IPS-20b (cell line): ENCODE results near the gene SEC14L3.

Experiments
- H3K27ac ChIP-seq: one replicate; pipeline ENCODE4 v1.5.1; 2013; ENCODE audit warnings: low read length
- H3K27me3 ChIP-seq: 2 replicates; pipeline ENCODE4 v1.6.1; 2013; ENCODE audit warnings: mild to moderate bottlenecking, low read length, inconsistent platforms; ENCODE audit not compliant: insufficient read depth
- H3K36me3 ChIP-seq: 2 replicates; pipeline ENCODE4 v1.6.1; 2013; ENCODE audit warnings: low read depth, mild to moderate bottlenecking, inconsistent platforms, low read length, moderate library complexity; ENCODE audit not compliant: insufficient read depth
- H3K4me1 ChIP-seq: 2 replicates; pipeline ENCODE4 v1.6.1; 2013; ENCODE audit warnings: mild to moderate bottlenecking, control low read depth, inconsistent platforms, low read length, moderate library complexity; ENCODE audit not compliant: insufficient read depth
- H3K4me3 ChIP-seq: 2 replicates; pipeline ENCODE4 v1.5.1; 2013; ENCODE audit warnings: mild to moderate bottlenecking, low read length, inconsistent platforms
- H3K9ac ChIP-seq: 2 replicates; pipeline ENCODE4 v1.6.1; 2013; ENCODE audit warnings: low read depth, mild to moderate bottlenecking, inconsistent platforms, low read length, moderate library complexity
- H3K9me3 ChIP-seq: 2 replicates; pipeline ENCODE4 v1.6.1; 2013; ENCODE audit warnings: mild to moderate bottlenecking, low read depth, low read length, inconsistent platforms; ENCODE audit not compliant: insufficient read depth

SEC14L3 gene

GRCh38 chr22:30502911-30503310 is 31.1 kb upstream of the SEC14L3 start:
- Histone ChIP-seq H3K9me3 (no peaks in the 10 kb centered on the region), H3K4me3 (no peak overlapping the region), H3K27me3 (no peaks in the 10 kb centered on the region), H3K4me1 (no peaks in the 10 kb centered on the region), H3K9ac (no peak overlapping the region), H3K27ac (no peak overlapping the region), H3K36me3 (no peaks in the 10 kb centered on the region)

DNA sequence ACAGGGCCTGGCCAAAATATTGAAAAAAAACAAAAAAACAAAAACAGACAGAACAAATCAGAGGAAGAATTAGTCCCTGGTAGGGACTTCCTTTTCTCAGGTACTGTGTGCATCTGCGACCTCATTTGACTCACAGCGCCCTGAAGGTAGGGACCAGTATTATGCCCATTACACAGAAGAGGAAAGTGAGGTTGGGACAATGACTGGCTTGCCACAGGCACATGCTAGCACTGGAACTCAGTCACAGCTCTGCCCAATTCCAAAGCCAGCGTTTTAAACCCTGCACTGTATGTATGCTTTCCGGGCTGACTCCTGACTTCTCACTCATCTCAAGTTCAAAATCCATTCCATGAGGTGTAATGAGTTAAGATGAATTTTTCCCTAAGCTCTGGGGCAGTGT is 30.3 kb upstream of the SEC14L3 start:
- no peaks in the 10 kb centered on the region for H3K27me3 ChIP-seq
- no peaks in the 10 kb centered on the region for H3K36me3 ChIP-seq
- H3K27ac ChIP-seq = no peak overlapping the region
- no peak overlapping the region for H3K4me3 ChIP-seq
- no peaks in the 10 kb centered on the region for H3K9me3 ChIP-seq
- no peaks in the 10 kb centered on the region for H3K4me1 ChIP-seq
- H3K9ac ChIP-seq = no peak overlapping the region

DNA sequence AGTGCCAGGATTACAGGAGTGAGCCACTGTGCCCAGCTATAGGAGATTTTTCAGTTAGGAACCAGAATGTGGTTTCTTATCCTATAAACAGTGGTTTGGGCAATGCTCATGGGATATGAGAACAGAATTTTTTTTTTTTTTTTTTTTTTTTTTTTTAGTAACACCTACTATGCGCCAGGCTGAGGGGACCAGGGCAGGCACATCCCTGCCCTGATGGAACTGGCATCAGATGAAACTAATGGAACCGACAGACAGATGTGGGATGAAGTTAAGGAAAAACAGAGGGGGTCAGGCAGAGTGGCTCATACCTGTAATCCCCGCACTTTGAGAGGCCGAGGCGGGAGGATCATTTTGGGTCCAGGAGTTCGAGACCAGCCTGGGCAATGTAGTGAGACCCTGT is 28.8 kb upstream of the SEC14L3 start:
- Histone ChIP-seq H3K9me3 (no peaks in the 10 kb centered on the region), H3K9ac (no peak overlapping the region), H3K27ac (no peak overlapping the region), H3K4me3 (no peak overlapping the region), H3K27me3 (no peaks in the 10 kb centered on the region), H3K36me3 (no peaks in the 10 kb centered on the region), H3K4me1 (no peaks in the 10 kb centered on the region)

GRCh38 chr22:30497466-30498150 is 25.8 kb upstream of the SEC14L3 start:
- H3K27ac ChIP-seq = no peak overlapping the region
- H3K9ac ChIP-seq = no peak overlapping the region
- H3K4me3 ChIP-seq = no peak overlapping the region
- H3K4me1 ChIP-seq = no peaks in the 10 kb centered on the region
- no peaks in the 10 kb centered on the region for H3K36me3 ChIP-seq
- no peaks in the 10 kb centered on the region for H3K27me3 ChIP-seq
- no peaks in the 10 kb centered on the region for H3K9me3 ChIP-seq

GRCh38 chr22:30495041-30495784 is 23.4 kb upstream of the SEC14L3 start:
- H3K9ac ChIP-seq = no peak overlapping the region
- no peaks in the 10 kb centered on the region for H3K36me3 ChIP-seq
- H3K4me3 ChIP-seq = no peak overlapping the region
- no peaks in the 10 kb centered on the region for H3K9me3 ChIP-seq
- no peak overlapping the region for H3K27ac ChIP-seq
- H3K27me3 ChIP-seq = no peaks in the 10 kb centered on the region
- H3K4me1 ChIP-seq = no peaks in the 10 kb centered on the region

DNA sequence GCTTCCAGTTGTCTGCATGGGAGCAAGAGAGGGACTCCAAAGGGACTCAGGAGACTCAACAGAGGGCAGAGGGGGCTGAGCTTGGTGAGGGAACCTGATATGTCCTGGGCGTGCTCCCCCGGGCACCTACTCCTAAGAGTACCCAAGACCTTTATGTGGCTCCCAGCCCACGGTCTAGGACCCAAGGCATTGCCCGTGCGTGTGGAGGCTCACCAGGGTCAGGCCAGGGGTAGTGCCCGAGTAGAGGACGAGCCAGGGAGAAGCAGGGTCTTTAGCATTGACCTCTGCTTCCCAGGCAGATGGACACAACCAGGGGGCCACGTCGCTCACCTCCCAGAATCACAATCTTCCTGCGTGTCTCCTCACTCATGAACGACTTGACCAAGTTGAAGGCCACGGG is 20.3 kb upstream of the SEC14L3 start:
- H3K36me3 ChIP-seq = no peaks in the 10 kb centered on the region
- no peak overlapping the region for H3K27ac ChIP-seq
- no peaks in the 10 kb centered on the region for H3K4me1 ChIP-seq
- H3K9ac ChIP-seq = no peak overlapping the region
- H3K27me3 ChIP-seq = no peaks in the 10 kb centered on the region
- no peaks in the 10 kb centered on the region for H3K9me3 ChIP-seq
- no peak overlapping the region for H3K4me3 ChIP-seq

- no peak overlapping the region for H3K4me3 ChIP-seq
- no peaks in the 10 kb centered on the region for H3K4me1 ChIP-seq
- H3K27me3 ChIP-seq = no peaks in the 10 kb centered on the region
- H3K36me3 ChIP-seq = no peaks in the 10 kb centered on the region
- no peak overlapping the region for H3K9ac ChIP-seq
- no peak overlapping the region for H3K27ac ChIP-seq
- no peaks in the 10 kb centered on the region for H3K9me3 ChIP-seq
Observed at GRCh38 chr22:30491381-30491780, 19.6 kb upstream of the SEC14L3 start.

DNA sequence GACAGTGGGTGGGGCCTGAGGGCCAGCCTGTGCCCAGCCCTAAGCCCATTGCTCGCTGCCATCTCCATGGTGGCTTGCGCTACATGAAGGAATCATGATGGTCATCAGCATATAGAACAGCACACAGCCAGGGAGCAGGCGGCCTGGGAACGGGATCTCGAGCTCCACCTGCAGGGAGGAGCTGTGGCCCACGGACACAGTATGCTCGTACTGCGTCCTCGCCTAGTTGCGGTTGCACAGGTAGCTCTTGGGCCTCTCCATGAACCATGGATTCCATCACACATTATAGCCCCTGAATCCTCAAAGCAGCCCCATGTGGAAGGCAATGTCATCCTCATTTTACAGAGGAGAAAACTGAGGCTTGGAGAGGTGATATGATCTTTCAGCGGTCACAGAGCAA is 18.6 kb upstream of the SEC14L3 start:
- no peaks in the 10 kb centered on the region for H3K9me3 ChIP-seq

GRCh38 chr22:30488121-30488520 is 16.3 kb upstream of the SEC14L3 start:
- H3K9ac ChIP-seq = no peak overlapping the region
- no peaks in the 10 kb centered on the region for H3K27me3 ChIP-seq
- no peaks in the 10 kb centered on the region for H3K36me3 ChIP-seq
- no peaks in the 10 kb centered on the region for H3K9me3 ChIP-seq
- no peak overlapping the region for H3K27ac ChIP-seq
- no peaks in the 10 kb centered on the region for H3K4me1 ChIP-seq
- H3K4me3 ChIP-seq = no peak overlapping the region

More for the DNA sequence above, 18.6 kb upstream of the SEC14L3 start:
- Histone ChIP-seq H3K9ac (no peak overlapping the region), H3K27ac (no peak overlapping the region), H3K27me3 (no peaks in the 10 kb centered on the region), H3K4me1 (no peaks in the 10 kb centered on the region), H3K36me3 (no peaks in the 10 kb centered on the region), H3K4me3 (no peak overlapping the region)

GRCh38 chr22:30486661-30487115 is 14.9 kb upstream of the SEC14L3 start:
- Histone ChIP-seq H3K27ac (no peak overlapping the region), H3K4me1 (no peaks in the 10 kb centered on the region), H3K27me3 (no peaks in the 10 kb centered on the region)

GRCh38 chr22:30486118-30486517 is 14.3 kb upstream of the SEC14L3 start:
- H3K4me1 ChIP-seq = no peaks in the 10 kb centered on the region
- H3K9ac ChIP-seq = no peak overlapping the region
- no peak overlapping the region for H3K4me3 ChIP-seq
- H3K9me3 ChIP-seq = no peaks in the 10 kb centered on the region
- H3K27ac ChIP-seq = no peak overlapping the region
- no peaks in the 10 kb centered on the region for H3K36me3 ChIP-seq
- no peaks in the 10 kb centered on the region for H3K27me3 ChIP-seq

More at GRCh38 chr22:30486661-30487115, 14.9 kb upstream of the SEC14L3 start:
- Histone ChIP-seq H3K4me3 (no peak overlapping the region), H3K9me3 (no peaks in the 10 kb centered on the region), H3K9ac (no peak overlapping the region), H3K36me3 (no peaks in the 10 kb centered on the region)

GRCh38 chr22:30485362-30485988 is 13.7 kb upstream of the SEC14L3 start:
- no peak overlapping the region for H3K27ac ChIP-seq
- no peak overlapping the region for H3K4me3 ChIP-seq
- H3K36me3 ChIP-seq = no peaks in the 10 kb centered on the region
- no peaks in the 10 kb centered on the region for H3K4me1 ChIP-seq
- H3K9ac ChIP-seq = no peak overlapping the region
- H3K27me3 ChIP-seq = no peaks in the 10 kb centered on the region
- no peaks in the 10 kb centered on the region for H3K9me3 ChIP-seq
